H1 (cell line): ENCODE data around the gene CPSF4L. TPM values are rescaled to one million over a fixed set of nuclear protein-coding genes. Genes with fewer than 3 reads are reported as not detected.

Experiments used
- CTCF ChIA-PET: fragments of 300-600 bp; sonication (Branson Sonifier 250); formaldehyde crosslinking; loops from one replicate; lab custom pipeline; 2021; ENCODE audit not compliant: partially characterized antibody; lab: Charles Lee
- POLR2A ChIA-PET: fragments of 300-600 bp; sonication (Branson Sonifier 250); formaldehyde crosslinking; loops from one replicate; lab custom pipeline; 2021; ENCODE audit warnings: inconsistent platforms; ENCODE audit not compliant: partially characterized antibody; lab: Charles Lee
- DNase-seq, 2 experiments: peaks; one replicate each; pipeline versions ENCODE4 v3.0.0 to v3.0.0-alpha.2; 2010 to 2022; ENCODE audit warnings: low spot score in 2 of 2, low read depth in 1 of 2, mixed read lengths in 1 of 2
- FAIRE-seq: peaks from 2 replicates; lab custom pipeline; 2011; peaks lifted over from hg19 to GRCh38; lab: Jason Lieb, UNC
- H2AFZ ChIP-seq: 2 replicates; pipeline ENCODE4 v1.8.1; 2012; ENCODE audit warnings: low read length, inconsistent platforms
- H2AK5ac ChIP-seq: 2 replicates; pipeline ENCODE4 v1.6.1; 2013; ENCODE audit warnings: low read depth, low read length
- H2BK120ac ChIP-seq: replicated peaks from 2 replicates; pipeline ENCODE3; 2013; ENCODE audit warnings: low read depth, low read length, inconsistent platforms
- H2BK12ac ChIP-seq: 2 replicates; pipeline ENCODE4 v1.6.1; 2013; ENCODE audit warnings: low read depth, low read length
- H2BK15ac ChIP-seq: 2 replicates; pipeline ENCODE4 v1.6.1; 2013; ENCODE audit warnings: low read length
- H2BK20ac ChIP-seq: 2 replicates; pipeline ENCODE4 v1.6.1; 2013; ENCODE audit warnings: low read length
- H2BK5ac ChIP-seq: 2 replicates; pipeline ENCODE4 v1.6.1; 2013; ENCODE audit warnings: low read depth, low read length
- H3K14ac ChIP-seq: 2 replicates; pipeline ENCODE4 v1.6.1; 2013; ENCODE audit warnings: inconsistent platforms; ENCODE audit not compliant: insufficient read length
- H3K18ac ChIP-seq: 2 replicates; pipeline ENCODE4 v1.6.1; 2013; ENCODE audit warnings: low read length; ENCODE audit errors: extremely low read depth
- H3K23ac ChIP-seq: 2 replicates; pipeline ENCODE4 v1.6.1; 2013; ENCODE audit warnings: inconsistent platforms; ENCODE audit not compliant: insufficient read length
- H3K23me2 ChIP-seq: 2 replicates; pipeline ENCODE4 v1.6.1; 2013; ENCODE audit warnings: low read depth, low read length
- H3K27ac ChIP-seq: 2 replicates; pipeline ENCODE4 v1.6.1; 2011; ENCODE audit warnings: low read depth, low read length, inconsistent platforms
- H3K27me3 ChIP-seq, 4 experiments: replicated peaks in 1 of 4; 1 replicate in 1 of 4; 2 replicates in 3 of 4; pipeline versions ENCODE4 v1.6.1 to v1.8.1; 2011 to 2013; ENCODE audit warnings: low read length in 3 of 4, mild to moderate bottlenecking in 3 of 4, inconsistent platforms in 2 of 4, mixed read lengths in 2 of 4, moderate library complexity in 1 of 4; ENCODE audit not compliant: control insufficient read depth in 3 of 4, insufficient read depth in 3 of 4; ENCODE audit errors: extremely low read depth in 1 of 4
- H3K36me3 ChIP-seq, 4 experiments: 2 replicates each; pipeline versions ENCODE4 v1.6.1 to v1.8.1; 2011 to 2013; ENCODE audit warnings: mild to moderate bottlenecking in 4 of 4, low read length in 3 of 4, moderate library complexity in 2 of 4, control low read depth in 1 of 4, inconsistent platforms in 1 of 4; ENCODE audit not compliant: insufficient read depth in 4 of 4, control insufficient read depth in 2 of 4
- H3K4ac ChIP-seq: replicated peaks from 2 replicates; pipeline ENCODE3; 2013; ENCODE audit warnings: low read length, low read depth, mixed read lengths, inconsistent platforms; ENCODE audit not compliant: insufficient read length
- H3K4me1 ChIP-seq, 4 experiments: replicated peaks in 1 of 4; 1 replicate in 1 of 4; 2 replicates in 3 of 4; pipeline versions ENCODE4 v1.6.1 to v1.8.1; 2011 to 2013; ENCODE audit warnings: low read length in 3 of 4, inconsistent platforms in 2 of 4, mixed read lengths in 1 of 4; ENCODE audit not compliant: insufficient read depth in 4 of 4, control insufficient read depth in 3 of 4
- H3K4me2 ChIP-seq, 2 experiments: 2 replicates each; pipeline versions ENCODE4 v1.6.1 to v1.8.1; 2011 to 2013; ENCODE audit warnings: low read depth in 2 of 2, low read length in 2 of 2, control low read depth in 1 of 2, inconsistent platforms in 1 of 2, mild to moderate bottlenecking in 1 of 2; ENCODE audit not compliant: insufficient read depth in 1 of 2
- H3K4me3 ChIP-seq, 4 experiments: fragments of 200-600, 300-600 bp in 1 of 4; sonication (generic), shearing (Covaris generic), sonication (Bioruptor Twin) in 1 of 4; 2 replicates each; pipeline versions ENCODE4 v1.5.1 to v1.8.1; 2011 to 2016; ENCODE audit warnings: low read length in 4 of 4, low read depth in 3 of 4, control low read depth in 2 of 4, inconsistent platforms in 2 of 4, mild to moderate bottlenecking in 2 of 4, mixed read lengths in 1 of 4, moderate library complexity in 1 of 4; ENCODE audit not compliant: insufficient read depth in 2 of 4; ENCODE audit errors: extremely low read depth in 1 of 4
- H3K56ac ChIP-seq: replicated peaks from 2 replicates; pipeline ENCODE3; 2013; ENCODE audit warnings: low read depth, mild to moderate bottlenecking, mixed read lengths, low read length, inconsistent platforms; ENCODE audit not compliant: insufficient read length
- H3K79me1 ChIP-seq: 2 replicates; pipeline ENCODE4 v1.6.1; 2013; ENCODE audit warnings: low read depth, low read length, control low read depth
- H3K79me2 ChIP-seq, 2 experiments: 2 replicates each; pipeline versions ENCODE4 v1.6.1 to v1.8.1; 2012 to 2013; ENCODE audit warnings: low read length in 2 of 2, mild to moderate bottlenecking in 2 of 2, inconsistent platforms in 1 of 2; ENCODE audit not compliant: insufficient read depth in 2 of 2, control insufficient read depth in 1 of 2
- H3K9ac ChIP-seq, 4 experiments: replicated peaks in 1 of 4; 1 replicate in 1 of 4; 2 replicates in 3 of 4; pipeline versions ENCODE4 v1.6.1 to v1.8.1; 2011 to 2013; ENCODE audit warnings: low read depth in 3 of 4, low read length in 3 of 4, control low read depth in 2 of 4, mild to moderate bottlenecking in 2 of 4, moderate library complexity in 2 of 4, inconsistent platforms in 1 of 4; ENCODE audit errors: extremely low read depth in 1 of 4
- H3K9me3 ChIP-seq, 2 experiments: 2 replicates each; pipeline versions ENCODE4 v1.6.1 to v1.8.1; 2012 to 2013; ENCODE audit warnings: mild to moderate bottlenecking in 2 of 2, moderate library complexity in 2 of 2, control low read depth in 1 of 2, inconsistent platforms in 1 of 2, low read depth in 1 of 2, low read length in 1 of 2, mixed read lengths in 1 of 2; ENCODE audit not compliant: insufficient read depth in 2 of 2
- H4K20me1 ChIP-seq, 2 experiments: replicated peaks in 1 of 2; 2 replicates each; pipeline versions ENCODE3 to v1.8.1; 2011 to 2013; ENCODE audit warnings: inconsistent platforms in 2 of 2, low read length in 2 of 2, mild to moderate bottlenecking in 1 of 2; ENCODE audit not compliant: insufficient read depth in 2 of 2, control insufficient read depth in 1 of 2
- H4K5ac ChIP-seq: 2 replicates; pipeline ENCODE4 v1.6.1; 2013; ENCODE audit warnings: low read length, low read depth, mixed read lengths, inconsistent platforms; ENCODE audit not compliant: insufficient read length
- H4K8ac ChIP-seq: 2 replicates; pipeline ENCODE4 v1.8.0; 2013; ENCODE audit warnings: mild to moderate bottlenecking, moderate library complexity, low read length, inconsistent platforms; ENCODE audit not compliant: insufficient read depth; ENCODE audit errors: extremely low read depth
- H4K91ac ChIP-seq: replicated peaks from 2 replicates; pipeline ENCODE3; 2013; ENCODE audit warnings: low read length, mixed read lengths, inconsistent platforms; ENCODE audit not compliant: insufficient read length
- BRCA1 ChIP-seq: IDR thresholded peaks from 2 replicates; pipeline ENCODE4 v1.6.1; 2012; ENCODE audit warnings: low read depth, low read length, improper control_type of control experiment
- CEBPB ChIP-seq: IDR thresholded peaks from 2 replicates; pipeline ENCODE4 v1.6.1; 2012; ENCODE audit warnings: low read depth, low read length
- EZH2 ChIP-seq: fragments of 200-600 bp; sonication (generic); IDR thresholded peaks from 2 replicates; pipeline ENCODE4 v1.7.1; 2012; ENCODE audit warnings: low read depth, mild to moderate bottlenecking, moderate library complexity, low read length, inconsistent platforms; ENCODE audit not compliant: severe bottlenecking
- HDAC2 ChIP-seq, 2 experiments: fragments of 300-600 bp in 1 of 2; sonication (generic) in 1 of 2; IDR thresholded peaks; 2 replicates each; pipeline ENCODE4 v1.6.1; 2011 to 2012; ENCODE audit warnings: low read depth in 2 of 2, low read length in 2 of 2, mild to moderate bottlenecking in 2 of 2, moderate library complexity in 2 of 2, borderline replicate concordance in 1 of 2, inconsistent platforms in 1 of 2
- JUN ChIP-seq: IDR thresholded peaks from 2 replicates; pipeline ENCODE4 v1.6.1; 2011; ENCODE audit warnings: low read depth, mild to moderate bottlenecking, improper control_type of control experiment, low read length
- JUND ChIP-seq: IDR thresholded peaks from 2 replicates; pipeline ENCODE4 v1.6.1; 2011; ENCODE audit warnings: mild to moderate bottlenecking, improper control_type of control experiment, low read length
- MAFK ChIP-seq: IDR thresholded peaks from 2 replicates; pipeline ENCODE4 v1.6.1; 2012; ENCODE audit warnings: low read depth, mild to moderate bottlenecking, improper control_type of control experiment, low read length
- NANOG ChIP-seq: IDR thresholded peaks from 2 replicates; pipeline ENCODE4 v1.6.1; 2011; ENCODE audit warnings: low read length, low read depth, mild to moderate bottlenecking, inconsistent platforms; ENCODE audit not compliant: insufficient read depth, poor library complexity, severe bottlenecking
- RNF2 ChIP-seq: fragments of 200-900, 300-1000 bp; sonication (generic); IDR thresholded peaks from 2 replicates; pipeline ENCODE4 v1.7.1; 2016; ENCODE audit warnings: borderline replicate concordance, low read depth, mild to moderate bottlenecking, antibody characterized with exemption, low read length; ENCODE audit not compliant: poor library complexity, severe bottlenecking; ENCODE audit errors: missing control alignments
- SIRT6 ChIP-seq: IDR thresholded peaks from one replicate; pipeline ENCODE4 v1.7.1; 2012; ENCODE audit warnings: low read length, inconsistent platforms
- SP4 ChIP-seq: IDR thresholded peaks from 2 replicates; pipeline ENCODE4 v1.6.1; 2012; ENCODE audit warnings: low read length, inconsistent platforms
- WGBS, 2 experiments: shearing (Covaris generic) in 1 of 2; methylation state at CpG; one replicate each; pipeline versions ENCODE4 v1.1.6 to v1.1.7; 2013 to 2015; ENCODE audit warnings: low lambda C conversion rate in 2 of 2, mixed read lengths in 2 of 2, inconsistent platforms in 1 of 2, low coverage in 1 of 2, missing lambda C conversion rate in 1 of 2; ENCODE audit not compliant: insufficient replicate concordance in 2 of 2, insufficient coverage in 1 of 2, insufficient read length in 1 of 2; ENCODE audit errors: extremely low coverage in 1 of 2, missing lambda C conversion rate in 1 of 2; 5-methylcytosine and 5-hydroxymethylcytosine counted together
- polyA plus RNA-seq, 7 experiments: library from polyadenylated mRNA; depleted of rRNA in 3 of 7; stranded (reverse) in 5 of 7; unstranded in 2 of 7; fragments of >200 nt in 5 of 7; fragments of 200-250 nt in 2 of 7; gene quantifications; 1 replicate in 5 of 7; 2 replicates in 1 of 7; 4 replicates in 1 of 7; pipeline versions ENCODE4 v1.2.1 to v1.2.3, GENCODE V29; 2011 to 2013; ENCODE audit warnings: missing spikeins in 2 of 7, mixed read lengths in 2 of 7
- total RNA-seq: library from RNA; stranded (reverse); fragmentation: NEBNext Ultra II Directional; extraction: Animal tissue kit (Norgen Biotek cat#: 25700); gene quantifications from 2 replicates; pipeline ENCODE4 v1.2.1, GENCODE V29; 2021
- TF ChIP-seq, protein P1 (sequence below): IDR thresholded peaks from 2 replicates; pipeline ENCODE4 v1.6.1; 2012; ENCODE audit warnings: inconsistent platforms
- TF ChIP-seq, protein P2 (sequence below): IDR thresholded peaks from 2 replicates; pipeline ENCODE4 v1.6.1; 2011; ENCODE audit warnings: low read depth, mild to moderate bottlenecking, low read length; ENCODE audit not compliant: insufficient read depth

Gene CPSF4L
- total and polyA plus RNA-seq, 2 of the 8 experiments (the other 6 are each of a cell fraction or from before 2014, with no cell fraction given) = not detected

DNA sequence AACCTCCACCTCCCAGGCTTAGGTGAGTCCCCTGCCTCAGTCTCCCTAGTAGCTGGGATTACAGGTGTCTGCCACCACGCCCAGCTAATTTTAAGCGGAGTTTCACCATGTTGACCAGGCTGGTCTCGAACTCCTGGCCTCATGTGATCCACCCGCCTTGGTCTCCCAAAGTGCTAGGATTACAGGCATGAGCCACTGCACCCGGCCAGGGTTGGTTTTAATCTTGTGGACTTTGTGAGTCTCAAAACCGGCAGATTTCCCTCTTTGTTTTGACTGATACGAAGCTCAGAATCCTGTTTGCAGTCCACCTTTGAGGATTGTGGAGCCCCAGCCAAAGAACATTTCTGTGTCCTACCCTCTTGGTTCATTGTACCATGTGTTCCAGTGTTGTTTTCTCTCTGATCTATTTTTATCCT lies 16.4 kb upstream of the CPSF4L start:
- Histone ChIP-seq H3K9ac (no peak overlapping the region), H4K91ac (no peak overlapping the region), H3K79me2 (no peaks in the 10 kb centered on the region), H3K9me3 (no peaks in the 10 kb centered on the region), H3K14ac (no peak overlapping the region), H3K56ac (no peak overlapping the region), H3K4me1 (no peaks in the 10 kb centered on the region), H4K5ac (no peak overlapping the region), H3K4ac (no peak overlapping the region), H4K20me1 (no peaks in the 10 kb centered on the region), H2AK5ac (no peak overlapping the region), H3K36me3 (no peaks in the 10 kb centered on the region), H3K23me2 (no peaks in the 10 kb centered on the region), H3K23ac (no peak overlapping the region), H2BK15ac (no peak overlapping the region), H4K8ac (no peak overlapping the region), H2BK20ac (no peak overlapping the region), H2BK120ac (no peak overlapping the region), H3K18ac (no peak overlapping the region), H3K79me1 (no peaks in the 10 kb centered on the region), H2BK5ac (no peak overlapping the region), H3K4me2 (no peak overlapping the region), H3K4me3 (no peak overlapping the region), H2BK12ac (no peak overlapping the region), H3K27ac (no peak overlapping the region), H2AFZ (no peak overlapping the region), H3K27me3 (no peaks in the 10 kb centered on the region)
- 73% methylated on average over 7 of the region's 7 CpGs; no CpG with 5 or more reads in 1 of the 2 experiments for WGBS, 2 experiments
- DNase-seq (no peak), FAIRE-seq (no peak)
- POLR2A ChIA-PET = interaction anchor here (1.0 kb wide), 1 partner anchor 10 kb away, joined by 3 read pairs; no protein-coding TSS in a partner anchor
- CTCF ChIA-PET = interaction anchor here (0.7 to 3.8 kb wide), 6 partner anchors 10 to 93 kb away, joined by 3 to 22 read pairs (median 4); no protein-coding TSS in a partner anchor
- TF ChIP-seq EZH2 (no peak), RNF2 (no peak), SIRT6 (no peak), SP4 (no peak), MAFK (no peak), CEBPB (no peak), HDAC2 (IDR thresholded peaks at IDR 0.05; ENCODE audit: borderline replicate concordance in 1 of 2, low read depth in 2 of 2, low read length in 2 of 2) (no peak), JUN (no peak), JUND (no peak), BRCA1 (no peak), NANOG (no peak)
- TF ChIP-seq, protein P1, sequence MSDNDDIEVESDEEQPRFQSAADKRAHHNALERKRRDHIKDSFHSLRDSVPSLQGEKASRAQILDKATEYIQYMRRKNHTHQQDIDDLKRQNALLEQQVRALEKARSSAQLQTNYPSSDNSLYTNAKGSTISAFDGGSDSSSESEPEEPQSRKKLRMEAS = no peak
- TF ChIP-seq, protein P2, sequence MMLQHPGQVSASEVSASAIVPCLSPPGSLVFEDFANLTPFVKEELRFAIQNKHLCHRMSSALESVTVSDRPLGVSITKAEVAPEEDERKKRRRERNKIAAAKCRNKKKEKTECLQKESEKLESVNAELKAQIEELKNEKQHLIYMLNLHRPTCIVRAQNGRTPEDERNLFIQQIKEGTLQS = no peak
